Fibroblast of skin of right quadriceps (primary cell): ENCODE data around the gene POFUT2.

Experiments used
- DNase-seq: peaks from one replicate; pipeline ENCODE4 v3.0.0-alpha.2; 2013

The POFUT2 gene, protein sequence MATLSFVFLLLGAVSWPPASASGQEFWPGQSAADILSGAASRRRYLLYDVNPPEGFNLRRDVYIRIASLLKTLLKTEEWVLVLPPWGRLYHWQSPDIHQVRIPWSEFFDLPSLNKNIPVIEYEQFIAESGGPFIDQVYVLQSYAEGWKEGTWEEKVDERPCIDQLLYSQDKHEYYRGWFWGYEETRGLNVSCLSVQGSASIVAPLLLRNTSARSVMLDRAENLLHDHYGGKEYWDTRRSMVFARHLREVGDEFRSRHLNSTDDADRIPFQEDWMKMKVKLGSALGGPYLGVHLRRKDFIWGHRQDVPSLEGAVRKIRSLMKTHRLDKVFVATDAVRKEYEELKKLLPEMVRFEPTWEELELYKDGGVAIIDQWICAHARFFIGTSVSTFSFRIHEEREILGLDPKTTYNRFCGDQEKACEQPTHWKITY

DNA sequence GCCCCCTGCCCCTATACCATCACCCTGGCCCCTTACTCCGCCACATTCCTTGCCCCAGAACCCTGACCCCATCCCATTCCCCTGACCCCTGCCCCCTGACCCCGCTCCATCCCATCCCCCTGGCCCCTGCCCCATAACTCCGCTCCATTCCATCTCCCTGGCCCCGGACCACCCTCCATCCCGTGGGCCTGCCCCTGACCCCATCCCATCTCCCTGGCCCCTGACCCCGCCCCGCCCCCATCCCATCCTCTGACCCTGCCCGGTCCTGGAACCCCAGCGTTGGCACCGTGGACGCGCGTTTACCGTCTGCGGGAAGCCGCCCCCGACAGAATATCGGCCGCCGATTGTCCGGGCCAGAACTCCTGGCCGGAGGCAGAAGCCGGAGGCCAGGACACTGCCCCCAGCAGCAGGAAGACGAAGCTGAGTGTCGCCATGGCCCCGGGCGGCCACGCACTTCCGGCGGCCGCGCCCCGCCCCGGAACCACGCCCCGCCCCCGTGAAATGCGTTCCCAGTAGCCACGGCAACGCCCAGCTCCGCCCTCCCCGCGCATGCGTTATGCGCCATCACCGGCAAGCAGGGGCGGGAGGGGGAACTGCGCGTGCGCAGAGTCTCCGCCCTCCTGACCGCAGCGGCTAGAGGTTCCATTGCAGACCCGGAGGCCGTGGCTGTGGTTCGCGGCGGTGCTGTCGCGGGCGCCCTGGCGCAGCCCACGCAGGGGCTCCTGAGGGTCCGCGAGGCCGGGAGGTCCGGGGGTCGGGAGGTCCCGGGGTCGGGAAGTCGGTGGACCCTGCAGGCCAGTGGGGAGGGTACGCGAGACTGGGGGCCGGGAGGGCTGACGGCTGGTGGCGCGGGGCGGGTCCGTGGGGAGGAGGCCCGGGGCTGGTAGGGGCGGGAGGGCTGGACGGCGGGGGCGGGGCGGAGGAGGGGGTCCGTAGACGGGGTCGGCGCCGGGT lies at the start of gene POFUT2:
POFUT2 (minus strand) TSS at position 458 of the 954 bp plus-strand sequence; CDS start at position 434, 24 bp downstream.
- peak; percentile 92 for DNase-seq

GRCh38 chr21:45336870-45337269 lies 49.2 kb upstream of the POFUT2 start:
- no peak for DNase-seq

GRCh38 chr21:45336535-45336810 lies 48.8 kb upstream of the POFUT2 start:
- DNase-seq = no peak

DNA sequence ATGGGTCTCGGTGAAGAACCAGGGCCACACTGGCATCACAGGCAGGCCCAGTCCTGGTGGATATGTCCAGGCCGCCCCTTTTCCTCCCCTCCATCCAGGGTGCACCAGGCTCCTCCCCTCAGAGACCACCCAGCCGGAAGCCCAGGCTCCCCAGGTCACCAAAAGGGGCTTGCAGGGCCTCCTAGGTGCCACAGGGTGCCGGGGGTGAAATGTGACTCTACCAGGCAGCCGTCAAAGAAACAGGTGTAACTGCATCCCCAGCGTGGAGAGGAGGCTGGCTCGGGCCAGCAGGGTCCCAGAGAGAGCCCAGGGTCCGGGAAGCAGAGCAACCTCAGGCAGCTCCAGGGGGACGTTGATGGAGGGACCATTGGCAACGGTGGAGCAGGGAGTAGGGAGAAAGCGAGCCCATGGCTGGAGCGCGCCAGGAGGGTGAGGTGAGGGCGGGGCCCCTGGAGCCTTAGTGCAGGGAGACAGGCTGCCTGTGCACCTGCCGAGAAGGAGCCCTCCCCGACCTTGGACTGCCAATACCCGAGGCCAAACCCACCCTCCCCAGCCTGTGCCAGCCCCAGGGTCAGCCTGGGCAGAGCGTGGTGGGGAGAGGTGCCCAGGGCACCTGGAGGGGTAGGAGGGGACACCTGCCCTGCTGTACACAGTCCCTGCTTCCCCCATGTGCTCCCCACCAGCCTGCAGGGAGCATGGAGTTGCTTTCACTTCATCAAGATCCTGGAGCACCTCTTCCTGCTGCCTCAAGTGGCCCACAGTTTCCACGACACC lies 48.3 kb upstream of the POFUT2 start:
- no peak for DNase-seq

- no peak for DNase-seq
Measured at GRCh38 chr21:45335151-45335760, 47.6 kb upstream of the POFUT2 start.

DNA sequence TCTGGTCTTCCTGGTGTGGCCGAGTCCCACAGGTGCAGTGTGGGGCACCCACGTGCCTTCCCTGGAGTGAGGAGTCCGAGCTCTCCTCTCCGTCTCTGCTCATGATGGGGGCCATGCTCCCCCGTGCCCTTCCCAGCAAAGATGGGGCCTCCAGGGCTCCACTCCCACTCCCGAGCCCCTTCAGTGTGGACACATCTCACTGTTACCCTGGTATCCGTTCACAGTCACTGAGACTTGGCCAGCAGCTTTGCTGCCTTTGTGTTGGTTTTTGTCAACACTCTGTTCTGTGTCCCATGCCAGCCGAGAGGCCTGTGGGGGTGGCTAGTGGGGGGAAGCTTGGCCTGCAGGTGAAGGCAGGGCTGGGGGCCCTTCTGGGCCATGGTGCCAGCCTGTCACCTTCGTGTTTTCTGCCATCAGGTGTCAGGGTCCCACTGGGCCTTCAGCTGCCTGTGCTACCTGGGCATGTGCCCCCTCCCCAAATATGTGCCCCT lies 46.9 kb upstream of the POFUT2 start:
- no peak for DNase-seq

- no peak for DNase-seq
Measured at GRCh38 chr21:45334134-45334533, 46.4 kb upstream of the POFUT2 start.

- peak; percentile 70 for DNase-seq
Measured at GRCh38 chr21:45333583-45334121, 46.0 kb upstream of the POFUT2 start.

GRCh38 chr21:45332981-45333582 lies 45.4 kb upstream of the POFUT2 start:
- no peak for DNase-seq

DNA sequence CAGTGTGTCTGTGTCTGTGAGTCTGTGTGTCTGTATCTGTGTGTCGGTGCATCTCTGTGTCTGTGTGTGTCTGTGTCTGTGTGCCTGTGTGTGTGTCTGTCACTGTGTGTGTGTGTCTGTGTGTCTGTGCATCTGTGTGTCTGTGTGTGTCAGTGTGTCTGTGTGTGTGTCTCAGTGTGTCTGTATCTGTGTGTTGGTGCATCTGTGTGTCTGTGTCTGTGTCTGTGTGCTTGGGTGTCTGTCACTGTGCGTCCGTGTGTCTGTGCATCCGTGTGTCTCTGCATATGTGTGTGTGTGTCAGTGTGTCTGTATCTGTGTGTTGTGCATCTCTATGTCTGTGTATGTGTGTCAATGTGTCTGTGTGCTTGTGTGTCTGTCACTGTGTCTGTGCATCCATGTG lies 44.7 kb upstream of the POFUT2 start:
- DNase-seq = no peak

GRCh38 chr21:45331531-45332147 lies 43.9 kb upstream of the POFUT2 start:
- no peak for DNase-seq

- no peak for DNase-seq
Measured at GRCh38 chr21:45330851-45331261, 43.2 kb upstream of the POFUT2 start.

GRCh38 chr21:45330075-45330781 lies 42.5 kb upstream of the POFUT2 start:
- peak; percentile 89 for DNase-seq

GRCh38 chr21:45329261-45330074 lies 41.8 kb upstream of the POFUT2 start:
- DNase-seq = no peak

GRCh38 chr21:45328198-45329091 lies 40.8 kb upstream of the POFUT2 start:
- DNase-seq = no peak

DNA sequence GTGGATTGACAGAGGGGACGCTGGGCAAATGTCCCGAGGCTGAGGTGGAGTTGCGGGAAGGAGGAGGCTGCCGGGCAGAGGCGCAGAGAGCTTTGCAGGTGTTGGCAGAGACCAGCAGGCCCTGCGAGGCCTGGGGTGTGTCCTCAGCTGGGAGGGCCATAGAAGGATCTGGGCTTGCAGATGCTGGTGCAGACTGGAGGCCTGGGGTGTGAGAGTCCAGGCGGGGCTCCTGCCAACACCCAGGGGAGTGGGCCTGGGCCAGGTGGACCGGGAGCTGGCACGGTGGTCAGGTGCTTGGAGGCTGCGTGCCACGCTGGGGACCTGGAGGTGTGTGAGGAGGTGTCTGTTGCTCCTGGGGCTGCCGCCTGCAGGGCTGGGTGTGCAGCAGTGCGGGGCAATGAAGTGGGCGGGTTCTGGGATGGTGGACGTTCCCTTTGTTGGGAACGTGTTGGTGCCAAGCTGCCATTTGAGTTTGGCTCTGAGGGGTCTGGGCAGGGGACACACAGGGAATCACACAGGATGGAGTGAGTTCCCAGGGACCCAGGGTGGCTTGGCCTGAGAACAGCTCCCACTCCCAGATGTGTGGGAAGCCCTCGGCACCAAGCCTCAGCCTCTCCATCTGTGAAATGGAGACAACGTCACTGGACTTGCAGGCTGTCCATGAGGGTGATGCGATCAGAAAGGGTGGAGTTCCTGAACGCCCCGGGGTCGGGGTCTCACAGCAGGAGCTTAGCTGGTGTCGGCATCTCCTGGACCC lies 39.9 kb upstream of the POFUT2 start:
- DNase-seq = no peak

- no peak for DNase-seq
Measured at GRCh38 chr21:45326891-45327440, 39.3 kb upstream of the POFUT2 start.
